Measurements from ENCODE around the gene AHCYL1. TPM values are rescaled to one million over a fixed set of nuclear protein-coding genes. Genes with fewer than 3 reads are reported as not detected.

Gene AHCYL1
- total RNA-seq, 1 donor from 2014 or later = 71.0 TPM

- no peak for DNase-seq (ENCODE audit: low spot score)
Observed at GRCh38 chr1:110060662-110061060, 76.1 kb downstream of the AHCYL1 start.

- no peak for DNase-seq (ENCODE audit: low spot score)
Observed at GRCh38 chr1:110061341-110061740, 76.8 kb downstream of the AHCYL1 start.

GRCh38 chr1:110062612-110063011 lies 78.0 kb downstream of the AHCYL1 start:
- DNase-seq (ENCODE audit: low spot score) = no peak

GRCh38 chr1:110063781-110064180 lies 79.2 kb downstream of the AHCYL1 start:
- no peak for DNase-seq (ENCODE audit: low spot score)

- DNase-seq (ENCODE audit: low spot score) = no peak
Observed at GRCh38 chr1:110064576-110065337, 80.2 kb downstream of the AHCYL1 start.

- no peak for DNase-seq (ENCODE audit: low spot score)
Observed at GRCh38 chr1:110065841-110066240, 81.3 kb downstream of the AHCYL1 start.

- DNase-seq (ENCODE audit: low spot score) = no peak
Observed at GRCh38 chr1:110067479-110067892, 82.9 kb downstream of the AHCYL1 start.

- DNase-seq (ENCODE audit: low spot score) = no peak
Observed at GRCh38 chr1:110067893-110068645, 83.5 kb downstream of the AHCYL1 start.

- DNase-seq (ENCODE audit: low spot score) = no peak
Observed at GRCh38 chr1:110068646-110069403, 84.3 kb downstream of the AHCYL1 start.

- DNase-seq (ENCODE audit: low spot score) = no peak
Observed at GRCh38 chr1:110069404-110070281, 85.1 kb downstream of the AHCYL1 start.

GRCh38 chr1:110070282-110070669 lies 85.7 kb downstream of the AHCYL1 start:
- DNase-seq (ENCODE audit: low spot score) = no peak

GRCh38 chr1:110070671-110071242 lies 86.2 kb downstream of the AHCYL1 start, which contains the start of gene ALX3:
ALX3 (minus strand) TSS chr1:110070672; CDS start chr1:110070612, 60 bp downstream.
- DNase-seq (ENCODE audit: low spot score) = no peak

Other genes with a start within 250 kb of the AHCYL1 start
- 55.6 TPM for gene GSTM3, start 243.7 kb upstream of the AHCYL1 start, total RNA-seq
- 0.55 TPM for gene EPS8L3, start 220.8 kb upstream of the AHCYL1 start, total RNA-seq
- gene CSF1, start 73.9 kb upstream of the AHCYL1 start, total RNA-seq = 26.1 TPM
- 41.5 TPM for gene STRIP1, start 49.9 kb downstream of the AHCYL1 start, total RNA-seq
- not detected for gene ALX3, start 85.9 kb downstream of the AHCYL1 start, total RNA-seq
- not detected for gene UBL4B, start 127.7 kb downstream of the AHCYL1 start, total RNA-seq
- not detected for gene SLC6A17, start 165.7 kb downstream of the AHCYL1 start, total RNA-seq
- gene KCNC4, start 225.5 kb downstream of the AHCYL1 start, total RNA-seq = 5.2 TPM